GM18861 (cell line): Measurements from ENCODE around the gene OSM.

Source experiments
- ATAC-seq: cut with Tn5 transposase; IDR thresholded peaks from one replicate; pipeline ENCODE4 v1.9.1; 2021; ENCODE audit not compliant: unreplicated experiment

OSM gene

GRCh38 chr22:30265131-30265720 lies 1.4 kb downstream of the OSM start:
- no peak for ATAC-seq

- no peak for ATAC-seq
Measured at GRCh38 chr22:30263883-30264282, 2.8 kb downstream of the OSM start.

- no peak for ATAC-seq
Measured at GRCh38 chr22:30262917-30263741, 3.5 kb downstream of the OSM start.

GRCh38 chr22:30262112-30262511 lies 4.5 kb downstream of the OSM start:
- no peak for ATAC-seq

- no peak for ATAC-seq
Measured at GRCh38 chr22:30261134-30261533, 5.5 kb downstream of the OSM start.

- ATAC-seq, result no peak
Measured at GRCh38 chr22:30260682-30261081, 6.0 kb downstream of the OSM start.

GRCh38 chr22:30260276-30260675 lies 6.4 kb downstream of the OSM start:
- ATAC-seq, result no peak

GRCh38 chr22:30254314-30254713 lies 12.3 kb downstream of the OSM start:
- ATAC-seq, result no peak

GRCh38 chr22:30253205-30253852 lies 13.3 kb downstream of the OSM start:
- no peak for ATAC-seq

GRCh38 chr22:30252411-30253204 lies 14.0 kb downstream of the OSM start:
- no peak for ATAC-seq

GRCh38 chr22:30251711-30252110 lies 14.9 kb downstream of the OSM start:
- no peak for ATAC-seq

GRCh38 chr22:30250661-30251267 lies 15.9 kb downstream of the OSM start:
- no peak for ATAC-seq

- ATAC-seq, result no peak
Measured at GRCh38 chr22:30250039-30250565, 16.5 kb downstream of the OSM start.

GRCh38 chr22:30249049-30250038 lies 17.3 kb downstream of the OSM start:
- no peak for ATAC-seq

- ATAC-seq, result no peak
Measured at GRCh38 chr22:30248484-30248883, 18.2 kb downstream of the OSM start.

GRCh38 chr22:30247974-30248373 lies 18.7 kb downstream of the OSM start:
- no peak for ATAC-seq

GRCh38 chr22:30247561-30247960 lies 19.1 kb downstream of the OSM start:
- no peak for ATAC-seq

- no peak for ATAC-seq
Measured at GRCh38 chr22:30246814-30247376, 19.8 kb downstream of the OSM start.
